Trophoblast cell (in vitro differentiated cells and primary cell): ENCODE measurements around the gene RASSF8.

Source experiments
- DNase-seq, 2 donors: peaks; one replicate each; pipeline ENCODE4 v3.0.0-alpha.2; 2016
- H2AFZ ChIP-seq: 2 replicates; pipeline ENCODE4 v1.6.1; 2013; ENCODE audit warnings: low read length, moderate library complexity, mild to moderate bottlenecking; ENCODE audit not compliant: insufficient read depth, poor library complexity
- H2AK5ac ChIP-seq: 2 replicates; pipeline ENCODE4 v1.6.1; 2013; ENCODE audit warnings: mild to moderate bottlenecking, low read length
- H2BK120ac ChIP-seq: 2 replicates; pipeline ENCODE4 v1.6.1; 2013; ENCODE audit warnings: low read length, mild to moderate bottlenecking, moderate library complexity; ENCODE audit not compliant: insufficient read depth, poor library complexity
- H2BK12ac ChIP-seq: 2 replicates; pipeline ENCODE4 v1.6.1; 2013; ENCODE audit warnings: mild to moderate bottlenecking, low read length, moderate library complexity
- H2BK5ac ChIP-seq: 2 replicates; pipeline ENCODE4 v1.6.1; 2013; ENCODE audit warnings: low read length, low read depth, moderate library complexity, mild to moderate bottlenecking; ENCODE audit not compliant: poor library complexity
- H3K14ac ChIP-seq: 2 replicates; pipeline ENCODE4 v1.6.1; 2013; ENCODE audit warnings: mild to moderate bottlenecking, low read length
- H3K18ac ChIP-seq: 2 replicates; pipeline ENCODE4 v1.6.1; 2013; ENCODE audit warnings: mild to moderate bottlenecking, low read length
- H3K23ac ChIP-seq: 2 replicates; pipeline ENCODE4 v1.6.1; 2013; ENCODE audit warnings: low read length
- H3K27ac ChIP-seq: 2 replicates; pipeline ENCODE4 v1.5.1; 2013; ENCODE audit warnings: low read depth, mild to moderate bottlenecking, inconsistent platforms, low read length, moderate library complexity
- H3K27me3 ChIP-seq: 2 replicates; pipeline ENCODE4 v1.6.1; 2013; ENCODE audit warnings: inconsistent platforms, mild to moderate bottlenecking, low read length, moderate library complexity; ENCODE audit not compliant: insufficient read depth
- H3K36me3 ChIP-seq, 2 experiments: 1 replicate in 1 of 2; 2 replicates in 1 of 2; pipeline ENCODE4 v1.6.1; 2013; ENCODE audit warnings: low read length in 2 of 2, mild to moderate bottlenecking in 2 of 2, moderate library complexity in 1 of 2; ENCODE audit not compliant: insufficient read depth in 2 of 2, control insufficient read depth in 1 of 2
- H3K4ac ChIP-seq: 2 replicates; pipeline ENCODE4 v1.6.1; 2013; ENCODE audit warnings: low read depth, mild to moderate bottlenecking, low read length, moderate library complexity
- H3K4me1 ChIP-seq, 2 experiments: 1 replicate in 1 of 2; 2 replicates in 1 of 2; pipeline ENCODE4 v1.6.1; 2013; ENCODE audit warnings: low read length in 2 of 2, mild to moderate bottlenecking in 2 of 2, moderate library complexity in 1 of 2; ENCODE audit not compliant: insufficient read depth in 2 of 2, control insufficient read depth in 1 of 2
- H3K4me2 ChIP-seq: 2 replicates; pipeline ENCODE4 v1.6.1; 2013; ENCODE audit warnings: inconsistent platforms, mild to moderate bottlenecking, low read length, moderate library complexity
- H3K4me3 ChIP-seq: 2 replicates; pipeline ENCODE4 v1.5.1; 2013; ENCODE audit warnings: mild to moderate bottlenecking, low read depth, low read length, inconsistent platforms
- H3K79me1 ChIP-seq: one replicate; pipeline ENCODE4 v1.6.1; 2013; ENCODE audit warnings: low read length
- H3K79me2 ChIP-seq: 2 replicates; pipeline ENCODE4 v1.6.1; 2013; ENCODE audit warnings: low read length, mild to moderate bottlenecking; ENCODE audit not compliant: control insufficient read depth, insufficient read depth, poor library complexity
- H3K9ac ChIP-seq: 2 replicates; pipeline ENCODE4 v1.6.1; 2013; ENCODE audit warnings: mild to moderate bottlenecking, low read length
- H3K9me3 ChIP-seq: 2 replicates; pipeline ENCODE4 v1.6.1; 2013; ENCODE audit warnings: low read depth, mild to moderate bottlenecking, control low read depth, inconsistent platforms, low read length; ENCODE audit not compliant: insufficient read depth
- H4K12ac ChIP-seq: 2 replicates; pipeline ENCODE4 v1.6.1; 2013; ENCODE audit warnings: low read depth, mild to moderate bottlenecking, low read length, moderate library complexity
- H4K8ac ChIP-seq: 2 replicates; pipeline ENCODE4 v1.6.1; 2013; ENCODE audit warnings: low read depth, mild to moderate bottlenecking, low read length, moderate library complexity
- H4K91ac ChIP-seq: one replicate; pipeline ENCODE4 v1.6.1; 2013; ENCODE audit warnings: low read depth, mild to moderate bottlenecking, low read length, moderate library complexity
- WGBS: extraction: QIAGEN DNeasy Blood & Tissue Kit; methylation state at CpG from one replicate; pipeline ENCODE4 v1.1.7; 2013; ENCODE audit warnings: missing lambda C conversion rate; ENCODE audit not compliant: insufficient read length, insufficient coverage; ENCODE audit errors: extremely low coverage; 5-methylcytosine and 5-hydroxymethylcytosine counted together

RASSF8 gene

GRCh38 chr12:26123482-26123980 lies 165.0 kb downstream of the RASSF8 start:
- H3K27me3 ChIP-seq, result peaks cover 36% of the 10 kb centered on the region
- H2AK5ac ChIP-seq, result no peak overlapping the region
- H3K4me3 ChIP-seq, result no peak overlapping the region
- H3K27ac ChIP-seq, result no peak overlapping the region
- H2AFZ ChIP-seq, result no peak overlapping the region
- H3K4me1 ChIP-seq, result peaks cover 12 to 13% of the 10 kb centered on the region in 2 experiments
- peak overlapping the region; percentile 97 for H3K4me2 ChIP-seq
- H3K36me3 ChIP-seq, result no peaks in the 10 kb centered on the region
- H3K79me1 ChIP-seq, result no peaks in the 10 kb centered on the region
- no peak overlapping the region for H4K8ac ChIP-seq
- H2BK5ac ChIP-seq, result no peak overlapping the region
- WGBS, result no CpG with 5 or more reads among the region's 8 CpGs
- no peak overlapping the region for H2BK12ac ChIP-seq
- no peak overlapping the region for H3K18ac ChIP-seq
- no peak overlapping the region for H2BK120ac ChIP-seq
- H3K9ac ChIP-seq, result no peak overlapping the region
- no peaks in the 10 kb centered on the region for H3K79me2 ChIP-seq
- no peak overlapping the region for H3K4ac ChIP-seq
- no peak for DNase-seq
- no peak overlapping the region for H3K23ac ChIP-seq
- H4K12ac ChIP-seq, result no peak overlapping the region
- H3K9me3 ChIP-seq, result peaks cover 1% of the 10 kb centered on the region
- no peak overlapping the region for H3K14ac ChIP-seq
- H4K91ac ChIP-seq, result no peak overlapping the region

- peak within 1 kb of the TSS; percentile 23 for H2AFZ ChIP-seq
- no peak within 1 kb of the TSS for H3K9ac ChIP-seq
- no peak within 1 kb of the TSS for H3K14ac ChIP-seq
- peak within 1 kb of the TSS; percentile 69 for H3K4me3 ChIP-seq
- H2AK5ac ChIP-seq, result no peak within 1 kb of the TSS
- DNase-seq, result peak; percentile 41 to 66
- H3K9me3 ChIP-seq, result peaks cover 1% of the 10 kb centered on the region
- H3K4me2 ChIP-seq, result peak within 1 kb of the TSS; percentile 100
- no peak within 1 kb of the TSS for H4K91ac ChIP-seq
- H2BK5ac ChIP-seq, result no peak within 1 kb of the TSS
- H3K79me1 ChIP-seq, result no peaks in the 10 kb centered on the region
- no peaks in the 10 kb centered on the region for H3K36me3 ChIP-seq
- no peak within 1 kb of the TSS for H4K12ac ChIP-seq
- H3K4ac ChIP-seq, result no peak within 1 kb of the TSS
- no peak within 1 kb of the TSS for H2BK12ac ChIP-seq
- H3K23ac ChIP-seq, result no peak within 1 kb of the TSS
- H3K27me3 ChIP-seq, result peaks cover 36% of the 10 kb centered on the region
- no CpG with 5 or more reads among the region's 54 CpGs for WGBS
- no peak within 1 kb of the TSS for H3K18ac ChIP-seq
- H3K4me1 ChIP-seq, result peaks cover 12 to 13% of the 10 kb centered on the region in 2 experiments
- no peaks in the 10 kb centered on the region for H3K79me2 ChIP-seq
- no peak within 1 kb of the TSS for H3K27ac ChIP-seq
- H4K8ac ChIP-seq, result no peak within 1 kb of the TSS
- H2BK120ac ChIP-seq, result no peak within 1 kb of the TSS
These were observed 166.2 kb downstream of the RASSF8 start, which contains the start of gene BHLHE41 for GRCh38 chr12:26124446-26125399. Gene BHLHE41, minus strand, starts transcription at chr12:26125037. Its CDS starts 258 bp downstream, at chr12:26124779.

GRCh38 chr12:26125400-26126339 lies 167.2 kb downstream of the RASSF8 start:
- no peak overlapping the region for H3K4ac ChIP-seq
- H3K27ac ChIP-seq, result no peak overlapping the region
- no peaks in the 10 kb centered on the region for H3K79me1 ChIP-seq
- H4K12ac ChIP-seq, result no peak overlapping the region
- peak overlapping the region; percentile 69 for H3K4me3 ChIP-seq
- peak overlapping the region; percentile 100 for H3K4me2 ChIP-seq
- H3K79me2 ChIP-seq, result no peaks in the 10 kb centered on the region
- H2BK120ac ChIP-seq, result no peak overlapping the region
- no peak overlapping the region for H2BK12ac ChIP-seq
- peaks cover 1% of the 10 kb centered on the region for H3K9me3 ChIP-seq
- H2BK5ac ChIP-seq, result no peak overlapping the region
- H3K27me3 ChIP-seq, result peaks cover 34% of the 10 kb centered on the region
- no CpG with 5 or more reads among the region's 66 CpGs for WGBS
- no peak overlapping the region for H3K23ac ChIP-seq
- peaks cover 12 to 13% of the 10 kb centered on the region in 2 experiments for H3K4me1 ChIP-seq
- no peaks in the 10 kb centered on the region for H3K36me3 ChIP-seq
- no peak overlapping the region for H3K9ac ChIP-seq
- peak; percentile 88 to 91 for DNase-seq
- peak overlapping the region; percentile 69 for H2AFZ ChIP-seq
- no peak overlapping the region for H4K91ac ChIP-seq
- H3K18ac ChIP-seq, result no peak overlapping the region
- H4K8ac ChIP-seq, result no peak overlapping the region
- H3K14ac ChIP-seq, result no peak overlapping the region
- H2AK5ac ChIP-seq, result no peak overlapping the region
